GM21619 (cell line): Measurements from ENCODE around the gene SKIDA1.

Source experiments
- ATAC-seq: cut with Tn5 transposase; IDR thresholded peaks from one replicate; pipeline ENCODE4 v1.9.1; 2021; ENCODE audit not compliant: unreplicated experiment

The SKIDA1 gene

DNA sequence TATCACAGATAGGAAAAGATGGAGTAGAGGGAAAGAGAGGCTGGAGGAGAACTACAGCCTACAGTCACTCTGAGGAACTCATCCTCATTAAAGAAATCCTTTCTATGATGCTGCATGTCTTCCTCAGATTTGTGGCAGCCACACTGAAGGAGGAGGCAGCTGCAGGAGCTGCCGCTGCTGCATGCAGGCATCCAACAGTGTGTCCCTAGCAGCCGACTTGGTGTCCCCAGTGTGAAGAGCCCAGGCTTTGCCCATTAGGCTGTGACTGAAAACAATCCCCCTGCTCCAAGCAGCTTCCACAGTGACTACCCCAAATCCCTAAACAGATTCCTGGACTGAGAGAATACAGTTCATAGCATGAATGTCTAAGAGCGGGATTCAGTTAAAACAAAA lies 23.1 kb downstream of the SKIDA1 start:
- ATAC-seq, result no peak

DNA sequence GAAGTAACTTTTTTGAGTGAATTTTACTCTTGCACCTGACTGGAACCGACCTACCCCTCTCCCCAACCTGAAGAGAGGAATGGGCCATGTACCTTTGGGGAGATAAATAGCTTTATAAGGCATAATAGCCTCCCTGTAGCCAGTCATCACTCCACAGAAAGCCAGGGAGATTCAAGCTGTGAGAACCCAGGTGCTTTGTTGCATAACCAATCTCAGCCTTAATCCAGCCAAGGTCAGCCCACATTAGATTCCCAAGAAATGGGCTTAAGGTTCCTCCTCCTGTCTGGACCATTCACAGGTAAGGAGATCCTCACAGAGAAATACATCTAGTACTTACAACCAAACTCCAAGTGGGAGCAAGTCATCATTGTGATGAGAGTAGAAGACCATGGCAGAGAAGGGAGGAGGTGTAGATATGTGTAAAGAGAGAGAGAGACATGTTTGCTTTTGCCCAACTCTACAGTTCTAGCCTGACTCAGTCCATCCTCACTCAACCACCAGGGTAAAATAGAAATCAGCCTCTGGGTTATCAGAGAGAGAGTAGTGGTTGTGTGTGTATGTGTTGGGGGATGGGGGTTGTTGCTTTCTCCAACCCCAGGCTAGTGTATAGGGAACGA lies 23.6 kb downstream of the SKIDA1 start:
- no peak for ATAC-seq

DNA sequence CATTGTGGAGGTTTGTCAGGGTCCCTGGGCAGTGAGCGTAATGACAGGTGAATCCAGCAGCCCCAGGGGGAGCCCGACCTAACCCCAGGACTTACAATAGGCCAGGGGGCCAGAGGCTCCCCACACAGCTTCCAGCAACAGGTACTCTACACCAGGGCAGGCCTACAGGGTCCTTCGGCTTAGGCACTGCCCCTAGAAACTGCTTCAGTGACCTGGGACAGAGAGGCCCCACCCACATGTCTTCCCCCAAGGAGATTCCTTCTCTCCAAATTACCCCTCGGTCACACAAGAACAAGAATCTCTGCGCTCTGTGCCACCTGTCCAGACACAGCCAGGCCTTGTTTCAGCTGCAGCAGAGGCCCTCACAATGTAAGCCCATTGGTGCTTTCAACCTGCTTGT lies 24.4 kb downstream of the SKIDA1 start:
- ATAC-seq, result no peak

DNA sequence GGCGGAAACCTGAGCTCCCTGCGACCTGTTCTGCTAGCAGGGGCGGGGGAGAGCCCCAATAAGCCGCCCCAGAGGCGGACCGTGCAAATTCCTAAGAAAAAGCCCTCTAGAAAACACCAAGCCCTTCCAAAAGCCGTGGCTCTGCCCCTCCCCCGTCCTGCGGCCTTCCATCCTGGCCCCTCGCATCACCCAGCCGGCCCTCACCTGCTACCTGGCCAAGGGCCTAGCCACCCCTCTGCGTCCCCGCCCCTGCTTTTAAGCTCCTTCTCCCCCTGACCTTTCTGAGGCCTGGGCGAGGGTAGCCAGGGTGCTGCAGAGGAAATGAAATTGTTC lies 24.9 kb downstream of the SKIDA1 start:
- ATAC-seq, result no peak

DNA sequence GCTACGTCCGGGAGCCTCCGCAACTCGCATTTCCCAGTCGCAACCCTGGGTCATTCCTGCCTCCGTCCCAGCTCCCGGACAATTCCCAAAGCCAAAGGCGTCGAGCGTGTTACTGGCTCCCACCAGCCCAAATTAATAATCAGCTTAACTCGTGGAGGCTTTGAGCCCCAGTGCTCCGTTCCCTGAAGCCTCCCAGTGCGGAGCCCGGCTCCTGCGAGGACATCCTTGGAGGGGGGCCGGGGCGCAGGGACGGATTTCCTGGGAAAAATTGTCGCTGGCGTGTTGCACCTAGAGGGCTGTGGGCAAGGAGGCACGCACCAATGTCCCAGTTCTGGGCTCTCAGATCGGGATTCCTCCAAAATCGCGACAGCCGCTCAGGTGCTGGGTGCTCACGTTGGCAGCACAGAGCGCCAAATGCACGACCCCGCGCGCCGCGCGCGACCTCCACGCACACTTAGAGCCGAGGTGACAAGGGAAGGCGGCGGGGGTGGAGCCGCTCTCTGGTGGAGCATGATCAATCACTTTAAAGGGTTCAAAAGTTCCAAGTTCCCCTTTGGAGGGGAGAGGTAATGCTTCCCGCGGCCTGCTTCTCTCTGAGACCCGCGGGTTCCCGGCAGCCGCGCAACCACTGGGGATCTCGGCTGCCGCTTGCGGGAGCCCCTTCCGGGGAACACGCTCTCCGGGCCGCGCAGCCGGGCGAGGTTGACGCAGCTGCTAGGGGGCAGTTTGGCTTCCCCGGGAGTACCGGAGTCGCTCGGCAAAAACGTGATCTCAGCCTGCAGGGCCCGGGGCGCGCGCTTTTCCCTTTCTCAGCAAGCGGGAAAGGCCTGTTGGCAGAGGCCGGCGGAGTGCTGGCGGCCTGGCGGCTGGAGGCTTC lies 25.5 kb downstream of the SKIDA1 start:
- ATAC-seq, result no peak

DNA sequence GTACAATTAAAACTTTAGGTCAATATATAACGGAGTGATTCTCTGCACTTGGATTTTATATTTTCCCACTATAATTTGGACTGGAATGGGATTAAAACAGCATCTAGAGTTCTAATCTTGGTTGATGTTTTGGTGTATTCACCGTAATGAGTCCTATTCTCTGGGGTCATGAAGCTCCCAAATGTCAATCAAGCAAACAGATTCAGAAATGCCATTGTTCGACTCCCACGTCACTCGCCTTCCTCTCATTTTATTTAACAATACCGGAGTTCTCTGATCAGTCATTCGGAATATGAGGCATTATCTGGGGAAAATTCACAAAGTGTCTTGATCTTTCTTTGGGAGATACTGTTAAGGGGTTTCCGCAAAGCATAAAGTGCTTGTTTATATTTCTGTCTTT lies 26.5 kb downstream of the SKIDA1 start:
- no peak for ATAC-seq

DNA sequence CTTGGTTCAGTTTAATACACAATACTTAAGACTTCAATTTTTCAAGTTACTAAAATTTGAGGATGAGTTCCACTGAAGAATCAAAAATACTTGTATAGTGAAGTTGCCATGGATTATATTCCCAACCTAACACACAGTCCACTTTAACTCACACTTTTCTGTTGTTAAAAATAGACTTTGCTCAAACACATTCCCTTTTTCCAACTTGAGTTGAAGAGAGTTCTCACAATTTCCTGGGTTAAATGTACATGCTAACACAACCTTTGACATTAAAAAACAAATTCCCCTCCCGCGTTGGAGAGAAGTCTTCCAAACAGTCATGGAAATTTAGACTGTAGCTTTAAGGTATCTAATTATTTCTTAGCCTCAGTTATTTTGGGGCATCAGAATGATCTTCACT lies 27.1 kb downstream of the SKIDA1 start:
- ATAC-seq, result no peak

DNA sequence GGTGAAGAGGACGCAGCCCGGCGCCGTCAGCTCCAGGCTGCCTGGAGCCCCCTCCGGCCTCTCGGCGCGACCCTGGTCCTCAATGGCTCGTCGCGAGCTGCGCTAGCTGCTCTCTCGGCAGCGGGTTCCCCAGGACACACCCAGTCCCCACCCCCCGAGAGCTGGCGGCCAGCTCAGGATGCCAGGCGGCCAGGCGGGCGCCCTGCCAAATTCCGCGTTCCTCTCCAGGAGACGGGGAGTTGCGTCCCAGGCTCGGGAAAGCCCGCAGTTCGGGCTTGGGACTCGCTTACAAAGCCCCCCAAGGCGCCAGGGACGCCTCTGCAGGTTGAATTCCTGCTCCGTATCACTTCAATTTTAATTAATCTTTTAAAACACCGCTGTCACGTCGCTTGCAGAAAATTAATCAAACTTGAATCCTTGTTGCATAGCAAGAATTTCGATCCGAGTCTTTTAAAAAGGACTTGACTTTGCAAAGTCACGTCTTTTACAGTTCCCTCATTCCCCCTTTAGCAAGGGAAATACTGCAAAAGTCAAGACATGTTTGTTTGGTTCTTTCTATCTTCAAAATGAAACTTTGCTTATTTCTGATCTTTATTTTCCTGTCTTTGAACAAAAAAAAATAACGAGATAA lies 28.2 kb downstream of the SKIDA1 start:
- ATAC-seq, result no peak

DNA sequence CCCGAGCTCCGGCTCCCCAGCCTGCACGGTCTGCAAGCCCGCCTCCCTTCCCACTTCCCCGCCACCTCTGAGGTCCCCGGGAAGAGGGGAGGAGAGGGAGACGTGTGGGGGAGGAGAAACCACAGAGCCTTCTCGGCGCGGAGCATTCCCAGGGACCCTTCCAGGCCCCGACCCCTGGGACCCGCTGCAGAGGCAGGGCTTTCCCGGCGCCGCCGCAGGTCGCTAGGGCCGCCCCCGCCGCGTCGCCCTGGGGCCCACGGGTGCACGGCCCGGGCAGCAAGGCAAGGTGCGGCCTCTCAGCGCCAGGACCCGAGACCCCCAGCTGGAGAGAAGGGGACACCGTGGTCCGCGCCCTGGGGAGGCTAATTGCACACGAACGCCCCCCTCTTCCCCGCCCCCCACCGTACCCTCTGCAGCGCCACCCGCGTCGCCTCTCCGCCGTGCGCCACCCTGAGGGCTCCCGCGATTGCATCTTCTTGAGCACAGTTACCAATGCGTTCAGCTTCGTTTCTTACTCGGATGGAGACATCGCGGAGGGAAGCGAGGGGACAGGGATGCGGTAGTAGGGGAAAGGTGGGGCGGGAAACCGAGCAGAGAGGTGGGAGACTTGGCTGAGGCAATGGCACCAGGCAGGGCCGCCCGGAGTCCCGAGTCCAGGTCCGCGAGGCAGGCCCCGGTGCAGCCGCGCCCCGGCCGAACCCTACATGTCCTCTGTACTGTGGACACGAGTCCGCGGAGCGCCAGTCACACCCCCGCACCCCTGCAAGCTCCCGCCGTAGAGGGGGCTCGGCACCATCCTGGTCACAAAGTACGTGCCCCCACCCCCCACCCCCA lies 28.9 kb downstream of the SKIDA1 start:
- ATAC-seq, result peak; percentile 46

DNA sequence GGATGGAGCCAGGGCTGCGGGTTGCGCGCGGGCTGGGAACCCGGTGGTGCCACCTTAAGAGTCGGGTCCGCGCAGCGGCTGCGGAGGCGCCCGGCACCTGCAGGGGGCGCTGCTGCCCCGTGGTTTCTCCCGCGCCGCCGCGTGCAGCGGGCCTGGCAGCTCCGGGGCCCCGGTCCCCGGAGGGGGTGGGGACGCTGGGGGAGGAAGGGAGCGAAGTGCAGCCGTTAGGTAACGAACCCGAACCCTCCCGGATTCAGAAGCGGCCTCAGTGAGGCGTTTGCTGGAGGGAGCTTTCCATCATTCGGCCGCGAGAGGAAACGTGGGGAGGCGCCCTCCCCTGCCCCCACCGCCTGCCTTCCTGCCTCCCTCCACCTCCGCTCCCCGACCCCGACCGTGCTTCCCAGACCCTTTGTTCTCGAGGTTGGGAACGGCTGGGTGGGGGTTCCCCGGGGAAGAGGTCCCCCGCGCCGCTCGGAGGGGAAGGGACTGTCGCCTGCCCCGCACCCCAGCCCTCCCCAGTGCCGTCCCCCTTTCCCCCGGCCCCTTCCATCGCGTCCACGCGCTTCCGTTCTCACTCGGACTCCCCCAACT lies 29.6 kb downstream of the SKIDA1 start:
- ATAC-seq, result peak; percentile 71

DNA sequence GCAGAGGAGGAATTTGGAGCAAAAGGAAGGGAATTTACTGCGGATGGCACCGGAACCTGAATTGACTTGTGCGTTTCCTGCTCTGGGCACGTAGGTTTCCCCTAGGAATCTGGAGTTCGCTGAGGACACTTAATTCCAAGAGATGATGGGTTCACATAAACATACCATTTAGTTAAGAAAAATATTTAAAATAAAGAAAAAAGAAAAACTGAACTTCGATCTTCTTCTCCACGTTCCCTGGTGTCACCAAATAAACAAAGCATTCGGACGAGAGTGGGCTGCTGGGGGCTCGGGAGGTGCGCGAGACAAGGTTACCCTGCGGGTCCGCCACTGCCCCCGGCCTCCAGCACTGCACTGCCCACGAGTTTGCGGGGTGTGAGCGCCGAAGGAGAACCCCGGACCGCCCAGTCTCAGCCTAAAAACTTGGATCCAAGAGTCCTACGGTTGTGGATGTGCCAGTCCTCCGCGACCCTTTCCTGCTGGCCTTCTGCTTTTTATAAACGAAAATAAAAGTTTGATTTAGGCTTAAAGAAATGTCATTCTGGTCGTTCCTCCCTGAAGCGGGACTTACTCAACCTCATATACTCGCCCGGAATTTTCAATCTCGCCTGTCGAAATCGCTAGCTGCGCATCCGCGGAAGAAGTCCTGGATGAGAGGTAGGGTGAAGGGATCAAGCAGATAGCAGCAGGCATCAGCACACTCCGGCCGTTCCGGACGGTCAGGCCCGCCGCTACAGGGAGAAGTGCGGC lies 30.3 kb downstream of the SKIDA1 start:
- no peak for ATAC-seq

DNA sequence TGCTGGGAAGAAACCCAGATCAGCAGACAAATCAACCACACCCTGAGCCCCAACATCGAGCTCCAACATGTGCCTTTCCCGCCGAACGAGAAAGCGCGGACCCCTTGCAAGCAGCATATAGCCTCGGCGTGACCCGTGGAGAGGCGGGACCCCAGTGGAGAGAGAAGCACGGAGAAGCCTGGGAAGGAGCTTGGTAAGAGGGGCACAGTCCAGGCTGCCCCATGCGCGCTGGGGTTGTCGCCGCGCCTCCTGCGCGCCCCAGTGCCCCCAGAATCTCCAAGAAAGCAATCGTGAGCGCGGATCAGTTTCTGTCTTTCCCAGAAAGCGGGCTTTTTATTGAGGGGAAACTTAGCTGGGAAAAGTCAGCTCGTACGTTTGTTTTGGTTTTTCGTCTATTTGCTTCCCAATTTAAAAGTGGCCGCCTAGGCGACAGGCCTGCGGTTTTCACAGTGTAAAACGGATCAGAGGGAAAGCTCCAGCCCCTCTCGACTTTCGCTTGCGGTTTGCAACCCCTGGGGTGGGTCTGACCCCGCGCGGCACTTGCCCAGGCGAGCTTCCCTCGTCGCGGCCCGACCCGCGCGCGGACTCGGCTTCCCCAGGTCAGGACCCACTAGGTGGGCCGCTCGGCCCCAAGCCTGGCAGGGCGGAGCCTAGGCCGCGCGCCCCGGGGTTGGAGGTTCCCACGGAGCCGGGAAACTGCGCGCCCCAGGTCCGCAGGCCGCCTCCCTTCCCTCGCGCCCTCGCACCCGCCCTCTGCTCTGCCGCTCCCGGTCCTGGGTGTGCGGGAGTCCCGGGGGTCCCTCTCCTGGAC lies 31.1 kb downstream of the SKIDA1 start:
- no peak for ATAC-seq

DNA sequence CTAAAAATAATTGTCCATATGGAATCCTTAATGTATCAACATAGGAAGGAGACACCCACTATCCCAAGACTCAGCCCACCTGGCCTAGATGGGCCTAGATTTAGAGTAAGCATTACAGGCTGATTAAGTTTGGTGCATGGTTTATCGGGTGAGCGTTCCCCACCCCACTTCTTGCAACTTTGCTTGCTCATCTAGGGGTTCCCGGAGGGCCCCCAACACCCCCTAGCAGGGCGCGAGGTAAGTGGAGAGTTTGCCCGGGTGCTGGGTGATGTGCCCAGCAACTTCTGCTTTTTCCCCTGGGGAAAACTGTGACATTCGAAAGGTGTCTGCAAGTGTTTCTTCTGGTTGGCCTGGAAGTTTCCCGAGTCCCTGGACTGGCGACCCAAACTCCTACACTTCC lies 31.7 kb downstream of the SKIDA1 start:
- ATAC-seq, result no peak

DNA sequence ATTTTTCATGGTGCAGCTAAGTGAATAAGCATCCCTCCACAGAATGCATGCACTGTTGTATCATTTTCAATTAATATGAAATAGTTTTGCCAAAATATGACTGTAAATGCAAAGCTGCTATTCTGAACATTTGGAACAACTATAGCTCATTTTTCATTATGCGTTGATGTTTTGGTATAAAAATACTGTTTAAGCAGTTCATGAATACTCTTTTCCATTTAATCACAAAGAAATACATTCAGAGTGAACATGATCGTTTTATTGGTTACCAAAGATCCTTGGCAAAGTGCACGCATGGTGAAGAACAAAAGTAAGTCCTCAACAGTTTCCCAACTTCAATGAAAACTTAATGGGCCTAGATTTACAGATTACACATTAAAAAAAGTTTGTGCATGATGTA lies 33.1 kb downstream of the SKIDA1 start:
- no peak for ATAC-seq

DNA sequence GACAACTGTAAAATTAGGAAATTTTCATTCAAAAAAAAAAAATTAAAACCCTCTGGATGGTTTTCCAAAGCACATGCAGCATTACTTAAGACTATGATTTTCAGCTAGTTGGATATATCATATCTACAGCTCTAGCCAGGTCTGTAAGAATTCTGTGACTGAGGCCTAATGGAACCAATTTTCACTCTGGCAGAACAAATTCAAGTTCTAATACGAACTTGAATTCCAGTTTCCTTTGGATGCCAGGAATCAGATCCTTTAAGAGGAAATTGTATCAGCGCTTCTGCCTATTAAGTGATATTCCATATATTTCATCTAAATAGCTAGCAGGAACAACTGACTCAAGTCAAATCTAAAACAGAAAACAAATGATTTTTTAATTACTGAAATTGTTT lies 34.8 kb downstream of the SKIDA1 start:
- ATAC-seq, result no peak

DNA sequence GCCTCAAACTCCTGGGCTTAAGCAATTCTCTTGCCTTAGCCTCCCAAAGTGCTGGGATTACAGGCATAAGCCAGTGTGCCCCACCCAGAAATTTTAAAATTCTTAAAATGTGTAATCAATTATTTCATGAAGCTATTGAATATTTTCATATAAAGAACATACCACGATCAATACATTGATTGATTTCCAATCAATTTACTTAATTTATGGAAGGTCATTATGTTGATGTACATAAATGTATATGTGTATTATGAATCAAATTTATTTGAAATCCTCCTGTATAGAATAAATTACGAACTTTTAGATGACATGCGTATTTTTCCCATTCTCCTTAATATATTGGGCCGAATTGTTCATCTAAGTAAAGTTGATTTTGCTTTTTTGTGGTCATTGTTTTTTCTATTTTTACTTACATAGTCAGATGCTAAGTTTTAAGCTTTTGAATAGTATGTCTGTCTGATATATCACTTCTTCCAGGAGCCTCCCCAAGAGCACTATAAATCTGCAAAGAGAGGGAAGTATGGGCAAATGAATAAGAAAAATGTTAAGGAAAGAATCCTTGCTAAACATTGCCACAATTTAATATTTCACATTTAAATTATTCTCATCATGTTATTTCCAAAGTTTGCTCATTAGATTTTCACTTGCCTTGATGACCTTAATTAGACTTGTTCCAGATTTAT lies 35.3 kb downstream of the SKIDA1 start:
- no peak for ATAC-seq

DNA sequence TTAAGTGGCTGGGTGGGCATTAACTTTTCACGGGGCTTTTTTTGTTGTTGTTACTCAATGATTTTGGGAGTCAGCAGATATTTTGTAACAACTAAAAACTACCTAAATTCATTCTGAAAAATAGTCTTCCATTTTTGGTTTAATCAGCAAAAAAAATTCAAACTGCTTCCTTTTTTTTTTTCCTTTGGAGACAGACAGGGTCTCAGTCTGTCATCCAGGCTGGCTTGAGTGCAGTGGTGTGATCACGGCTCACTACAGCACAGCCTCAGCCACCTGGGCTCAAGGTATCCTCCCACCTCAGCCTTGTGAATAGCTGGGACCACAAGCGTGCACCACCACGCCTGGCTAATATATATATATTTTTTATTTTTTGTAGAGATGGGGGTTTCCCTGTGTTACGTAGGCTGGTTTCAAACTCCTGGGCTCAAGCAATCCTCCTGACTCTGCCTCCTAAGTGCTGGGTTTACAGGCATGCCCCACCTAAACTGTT lies 36.5 kb downstream of the SKIDA1 start:
- no peak for ATAC-seq

DNA sequence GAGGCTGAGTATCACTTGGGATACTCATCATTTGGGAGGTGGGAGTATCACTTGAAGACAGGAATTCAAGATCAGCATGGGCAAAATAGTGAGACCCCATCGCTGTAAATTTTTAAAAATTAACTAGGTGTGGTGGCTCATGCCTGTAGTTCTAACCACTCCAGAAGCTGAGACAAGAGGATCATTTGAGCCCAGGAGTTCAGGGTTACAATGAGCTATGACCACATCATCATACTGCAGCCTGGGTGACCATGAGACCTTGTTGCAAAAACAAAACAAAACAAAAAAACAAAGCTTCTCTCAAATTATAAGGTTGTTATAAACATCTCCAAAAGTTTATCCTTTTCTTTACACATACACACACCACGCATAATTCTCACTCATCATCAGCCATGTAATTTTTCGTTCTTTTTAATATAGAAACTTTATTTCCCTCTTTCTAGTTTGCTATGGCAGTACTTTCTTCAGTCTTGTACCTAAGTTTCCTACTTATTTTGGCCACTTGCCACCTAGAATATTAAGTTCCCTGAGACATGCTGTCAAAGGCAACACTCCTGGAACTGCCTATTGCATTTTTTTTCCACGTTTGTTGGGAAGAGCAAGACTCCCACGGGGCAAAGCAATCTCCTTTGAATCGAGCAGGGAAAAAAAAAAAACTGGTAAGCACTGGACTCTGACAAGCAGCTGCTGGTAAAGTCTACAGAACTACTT lies 37.1 kb downstream of the SKIDA1 start:
- no peak for ATAC-seq
